K562 (cell line): ENCODE measurements around the gene SLC1A5. TPM values are rescaled to one million over a fixed set of nuclear protein-coding genes. Genes with fewer than 3 reads are reported as not detected.

Experiments used
- EHMT2 ChIP-seq: fragments of 450-650 bp; IDR thresholded peaks from 2 replicates; pipeline ENCODE4 v1.6.1; 2018; ENCODE audit warnings: antibody characterized with exemption
- ELF4 ChIP-seq: fragments of 450-650 bp; formaldehyde crosslinking; IDR thresholded peaks from 2 replicates; pipeline ENCODE4 v1.4.0; 2022; ENCODE audit warnings: missing genetic modification characterization
- ETV5 ChIP-seq: sonication (generic); formaldehyde crosslinking; IDR thresholded peaks from 2 replicates; pipeline ENCODE4 v1.4.0; 2020; ENCODE audit warnings: low read depth, mild to moderate bottlenecking, missing genetic modification reagents
- FOXK1 ChIP-seq: sonication (generic); formaldehyde crosslinking; IDR thresholded peaks from 2 replicates; pipeline ENCODE4 v1.8.0; 2022; ENCODE audit warnings: missing genetic modification reagents, mild to moderate bottlenecking, borderline replicate concordance
- FOXP1 ChIP-seq: sonication (generic); formaldehyde crosslinking; IDR thresholded peaks from 2 replicates; pipeline ENCODE4 v1.8.0; 2022; ENCODE audit warnings: mild to moderate bottlenecking, missing genetic modification reagents
- GATA2 ChIP-seq: sonication (generic); formaldehyde crosslinking; IDR thresholded peaks from 2 replicates; pipeline ENCODE4 v1.4.0; 2020; ENCODE audit warnings: mild to moderate bottlenecking, missing genetic modification reagents
- ILK ChIP-seq: fragments of 450-650 bp; IDR thresholded peaks from 2 replicates; pipeline ENCODE4 v1.6.1; 2016; ENCODE audit warnings: missing genetic modification characterization, low read depth, mild to moderate bottlenecking, missing compliant biosample characterization, moderate library complexity, borderline replicate concordance
- LEF1 ChIP-seq: fragments of 450-650 bp; IDR thresholded peaks from 2 replicates; pipeline ENCODE4 v1.6.1; 2016; ENCODE audit warnings: mild to moderate bottlenecking
- NEUROD1 ChIP-seq: fragments of 150-350 bp; IDR thresholded peaks from 2 replicates; pipeline ENCODE4 v1.6.1; 2014; ENCODE audit warnings: borderline replicate concordance, low read length, low read depth; ENCODE audit not compliant: partially characterized antibody
- PCBP2 ChIP-seq: fragments of 200-400 bp; formaldehyde crosslinking; IDR thresholded peaks from 2 replicates; pipeline ENCODE4 v1.6.1; 2018; ENCODE audit warnings: low read length, low read depth, mild to moderate bottlenecking, moderate library complexity; ENCODE audit not compliant: poor library complexity, severe bottlenecking
- RBM25 ChIP-seq: fragments of 200-400 bp; formaldehyde crosslinking; IDR thresholded peaks from 2 replicates; pipeline ENCODE4 v1.6.1; 2018; ENCODE audit warnings: low read length, low read depth, moderate library complexity; ENCODE audit not compliant: severe bottlenecking
- SMARCA4 ChIP-seq: fragments of 450-650 bp; IDR thresholded peaks from 2 replicates; pipeline ENCODE4 v1.6.1; 2016
- SPI1 ChIP-seq: IDR thresholded peaks from 2 replicates; pipeline ENCODE4 v1.6.1; 2011; ENCODE audit warnings: low read depth, low read length, control low read depth, borderline replicate concordance
- SREBF1 ChIP-seq: fragments of 150-350 bp; IDR thresholded peaks from 2 replicates; pipeline ENCODE4 v1.6.1; 2014; ENCODE audit warnings: antibody characterized with exemption, low read depth, low read length, borderline replicate concordance
- ZNF12 ChIP-seq: sonication (generic); formaldehyde crosslinking; IDR thresholded peaks from 2 replicates; pipeline ENCODE4 v1.4.0; 2020; ENCODE audit warnings: mild to moderate bottlenecking, missing genetic modification reagents
- ZNF165 ChIP-seq: fragments of 250-450 bp; sonication (Bioruptor Pico); IDR thresholded peaks from 2 replicates; pipeline ENCODE4 v1.4.0; 2020; ENCODE audit warnings: borderline replicate concordance
- polyA plus RNA-seq, 8 experiments: library from polyadenylated mRNA; depleted of rRNA in 4 of 8; stranded (reverse) in 5 of 8; unstranded in 3 of 8; fragments of >200 nt; fragmentation: Nextera tagmentation in 2 of 8; fragmentation: Illumina TruSeq in 1 of 8; extraction: Ambion mirVana in 2 of 8; extraction: Trizol in 1 of 8; gene quantifications; 2 replicates each; pipeline versions ENCODE4 v1.2.1 to v1.2.3, GENCODE V29; 2011 to 2014; ENCODE audit warnings: inconsistent platforms in 1 of 8, missing spikeins in 1 of 8
- total RNA-seq, 7 experiments: library from RNA; depleted of rRNA in 6 of 7; stranded (reverse); fragments of >200 nt in 6 of 7; fragmentation: Illumina TruSeq in 2 of 7; extraction: Trizol in 2 of 7; gene quantifications; 2 replicates each; pipeline versions ENCODE4 v1.2.1 to v1.2.3, GENCODE V29; 2011 to 2021; ENCODE audit warnings: low replicate concordance in 1 of 7
- TF ChIP-seq, protein P1 (sequence below), 2 experiments: fragments of 450-650 bp in 1 of 2; sonication (generic) in 1 of 2; formaldehyde crosslinking in 1 of 2; IDR thresholded peaks in 1 of 2; conservative IDR thresholded peaks in 1 of 2; 2 replicates each; pipeline versions ENCODE4 v1.6.1 to v1.8.1; 2016 to 2023; ENCODE audit warnings: mild to moderate bottlenecking in 2 of 2, moderate library complexity in 2 of 2, inconsistent platforms in 1 of 2, missing genetic modification reagents in 1 of 2
- TF ChIP-seq, protein P2 (sequence below): sonication (generic); formaldehyde crosslinking; IDR thresholded peaks from 2 replicates; pipeline ENCODE4 v1.8.1; 2023; ENCODE audit warnings: mild to moderate bottlenecking, missing genetic modification reagents
- TF ChIP-seq, protein P3 (sequence below): fragments of 250-450 bp; sonication (Bioruptor Pico); IDR thresholded peaks from 2 replicates; pipeline ENCODE4 v1.4.0; 2020; ENCODE audit warnings: borderline replicate concordance
- TF ChIP-seq, protein P4 (sequence below): fragments of 250-450 bp; sonication (Bioruptor Pico); IDR thresholded peaks from 2 replicates; pipeline ENCODE4 v1.9.0; 2021; ENCODE audit warnings: mild to moderate bottlenecking
- TF ChIP-seq, protein P5 (sequence below): fragments of 450-650 bp; formaldehyde crosslinking; IDR thresholded peaks from 2 replicates; pipeline ENCODE4 v1.4.0; 2020; ENCODE audit warnings: mild to moderate bottlenecking, moderate library complexity

SLC1A5 gene
- total and polyA plus RNA-seq, 9 of the 15 experiments (the other 6 are each of a cell fraction or from before 2014, with no cell fraction given): 31.2 to 417 (median 134) TPM

DNA sequence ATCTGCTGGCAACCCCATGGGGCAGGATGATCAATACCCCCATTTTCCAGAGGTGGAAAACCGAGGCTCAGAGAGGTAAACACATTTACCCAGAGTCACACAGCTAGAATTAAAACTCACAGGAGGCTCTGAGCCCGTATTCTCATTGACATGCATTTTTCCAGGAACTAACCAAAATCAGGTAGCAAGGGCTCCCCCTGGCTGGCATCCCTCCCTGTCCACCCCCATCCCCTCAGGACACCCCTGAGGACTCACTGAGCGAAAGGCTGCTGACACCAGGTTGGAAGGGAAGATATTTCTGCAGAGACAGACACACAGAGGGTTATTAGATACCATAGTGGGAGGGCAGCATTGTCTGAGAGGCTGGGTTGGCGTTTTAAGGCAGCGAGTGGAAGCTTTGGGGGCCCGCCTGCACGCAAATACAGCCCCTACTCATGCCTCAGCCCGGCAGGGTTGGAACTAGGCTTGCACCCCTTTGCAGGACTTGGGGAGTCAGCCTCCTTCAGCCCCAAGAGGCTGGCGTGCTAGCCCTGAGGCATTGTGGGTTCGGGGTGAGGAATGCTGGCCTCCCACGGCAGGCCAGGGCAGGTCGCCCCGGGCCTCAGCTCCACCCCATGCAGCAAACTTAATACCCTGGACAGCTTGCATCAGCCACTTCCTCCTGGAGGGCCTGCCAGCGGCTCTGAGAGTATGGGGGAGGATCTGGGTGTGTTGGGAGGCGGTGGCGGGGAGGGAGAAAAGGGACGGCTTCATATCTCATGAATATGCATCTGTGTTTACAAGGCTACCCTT is 3.9 kb downstream of the SLC1A5 start (continued):
- TF ChIP-seq, protein P1, sequence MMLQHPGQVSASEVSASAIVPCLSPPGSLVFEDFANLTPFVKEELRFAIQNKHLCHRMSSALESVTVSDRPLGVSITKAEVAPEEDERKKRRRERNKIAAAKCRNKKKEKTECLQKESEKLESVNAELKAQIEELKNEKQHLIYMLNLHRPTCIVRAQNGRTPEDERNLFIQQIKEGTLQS (IDR thresholded peaks at IDR 0.05): peak; percentile 99
- TF ChIP-seq, protein P1 (CRISPR knock-in tag; conservative IDR thresholded peaks at IDR 0.05): no peak
- TF ChIP-seq NEUROD1 (peak; percentile 75), ZNF165 (CRISPR knock-in tag) (no peak), ILK (tag) (no peak), ELF4 (no peak), FOXP1 (CRISPR knock-in tag) (peak; percentile 79; the same call in 1 of the 2 replicates), SREBF1 (no peak), FOXK1 (CRISPR knock-in tag) (no peak), ETV5 (CRISPR knock-in tag) (peak; percentile 45), SPI1 (peak; percentile 96), GATA2 (CRISPR knock-in tag) (no peak), LEF1 (no peak), SMARCA4 (peak; percentile 42; the same call in 1 of the 2 replicates), PCBP2 (no peak), ZNF12 (CRISPR knock-in tag) (no peak), EHMT2 (no peak), RBM25 (peak; percentile 93)
- TF ChIP-seq, protein P2, sequence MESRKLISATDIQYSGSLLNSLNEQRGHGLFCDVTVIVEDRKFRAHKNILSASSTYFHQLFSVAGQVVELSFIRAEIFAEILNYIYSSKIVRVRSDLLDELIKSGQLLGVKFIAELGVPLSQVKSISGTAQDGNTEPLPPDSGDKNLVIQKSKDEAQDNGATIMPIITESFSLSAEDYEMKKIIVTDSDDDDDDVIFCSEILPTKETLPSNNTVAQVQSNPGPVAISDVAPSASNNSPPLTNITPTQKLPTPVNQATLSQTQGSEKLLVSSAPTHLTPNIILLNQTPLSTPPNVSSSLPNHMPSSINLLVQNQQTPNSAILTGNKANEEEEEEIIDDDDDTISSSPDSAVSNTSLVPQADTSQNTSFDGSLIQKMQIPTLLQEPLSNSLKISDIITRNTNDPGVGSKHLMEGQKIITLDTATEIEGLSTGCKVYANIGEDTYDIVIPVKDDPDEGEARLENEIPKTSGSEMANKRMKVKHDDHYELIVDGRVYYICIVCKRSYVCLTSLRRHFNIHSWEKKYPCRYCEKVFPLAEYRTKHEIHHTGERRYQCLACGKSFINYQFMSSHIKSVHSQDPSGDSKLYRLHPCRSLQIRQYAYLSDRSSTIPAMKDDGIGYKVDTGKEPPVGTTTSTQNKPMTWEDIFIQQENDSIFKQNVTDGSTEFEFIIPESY (CRISPR knock-in tag): no peak; the same call in 1 of the 2 replicates
- TF ChIP-seq, protein P3, sequence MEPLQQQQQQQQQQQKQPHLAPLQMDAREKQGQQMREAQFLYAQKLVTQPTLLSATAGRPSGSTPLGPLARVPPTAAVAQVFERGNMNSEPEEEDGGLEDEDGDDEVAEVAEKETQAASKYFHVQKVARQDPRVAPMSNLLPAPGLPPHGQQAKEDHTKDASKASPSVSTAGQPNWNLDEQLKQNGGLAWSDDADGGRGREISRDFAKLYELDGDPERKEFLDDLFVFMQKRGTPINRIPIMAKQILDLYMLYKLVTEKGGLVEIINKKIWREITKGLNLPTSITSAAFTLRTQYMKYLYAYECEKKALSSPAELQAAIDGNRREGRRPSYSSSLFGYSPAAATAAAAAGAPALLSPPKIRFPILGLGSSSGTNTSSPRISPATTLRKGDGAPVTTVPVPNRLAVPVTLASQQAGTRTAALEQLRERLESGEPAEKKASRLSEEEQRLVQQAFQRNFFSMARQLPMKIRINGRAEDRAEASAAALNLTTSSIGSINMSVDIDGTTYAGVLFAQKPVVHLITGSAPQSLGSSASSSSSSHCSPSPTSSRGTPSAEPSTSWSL (CRISPR knock-in tag): no peak
- TF ChIP-seq, protein P4, sequence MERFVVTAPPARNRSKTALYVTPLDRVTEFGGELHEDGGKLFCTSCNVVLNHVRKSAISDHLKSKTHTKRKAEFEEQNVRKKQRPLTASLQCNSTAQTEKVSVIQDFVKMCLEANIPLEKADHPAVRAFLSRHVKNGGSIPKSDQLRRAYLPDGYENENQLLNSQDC (CRISPR knock-in tag): no peak
- TF ChIP-seq, protein P5, sequence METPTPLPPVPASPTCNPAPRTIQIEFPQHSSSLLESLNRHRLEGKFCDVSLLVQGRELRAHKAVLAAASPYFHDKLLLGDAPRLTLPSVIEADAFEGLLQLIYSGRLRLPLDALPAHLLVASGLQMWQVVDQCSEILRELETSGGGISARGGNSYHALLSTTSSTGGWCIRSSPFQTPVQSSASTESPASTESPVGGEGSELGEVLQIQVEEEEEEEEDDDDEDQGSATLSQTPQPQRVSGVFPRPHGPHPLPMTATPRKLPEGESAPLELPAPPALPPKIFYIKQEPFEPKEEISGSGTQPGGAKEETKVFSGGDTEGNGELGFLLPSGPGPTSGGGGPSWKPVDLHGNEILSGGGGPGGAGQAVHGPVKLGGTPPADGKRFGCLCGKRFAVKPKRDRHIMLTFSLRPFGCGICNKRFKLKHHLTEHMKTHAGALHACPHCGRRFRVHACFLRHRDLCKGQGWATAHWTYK (CRISPR knock-in tag): 0 out of 2 replicates have a peak, but pooled peaks have one; percentile 74
